Measurements from ENCODE around the gene NR1H3.

DNA sequence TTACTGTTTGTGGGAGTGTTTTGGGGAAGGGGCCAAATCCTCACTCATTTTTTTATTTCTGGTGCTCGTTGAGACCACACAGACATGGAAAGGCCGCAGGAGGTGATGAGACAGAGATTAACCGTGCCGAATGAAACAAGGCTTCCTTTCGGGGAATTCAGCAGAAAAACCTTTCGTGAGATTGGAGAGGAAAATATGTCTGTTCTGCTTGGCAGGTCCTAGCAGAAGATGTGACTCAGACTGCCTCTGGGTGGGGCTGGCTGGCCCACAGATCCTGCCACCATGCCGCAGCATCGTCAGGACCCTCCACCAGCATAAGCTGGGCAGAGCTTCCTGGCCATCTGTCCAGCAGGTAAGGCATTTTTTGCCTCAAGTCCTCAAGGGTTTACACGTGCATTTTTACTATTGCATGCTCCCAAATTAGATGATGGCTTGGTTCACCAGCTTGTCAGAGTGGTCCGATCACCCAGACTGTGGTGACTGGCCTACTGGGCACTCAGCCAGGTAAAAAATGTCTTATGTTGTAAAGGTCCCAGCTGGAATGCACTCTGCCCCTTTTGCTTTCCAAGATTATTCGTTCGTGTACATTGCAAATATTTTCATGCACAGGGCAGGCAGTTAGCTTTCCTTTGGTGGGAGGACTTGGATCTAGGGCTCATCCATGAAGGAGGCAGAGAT, 41.5 kb upstream of the NR1H3 start:
- no peak for TF ChIP-seq POLR2A (IDR thresholded peaks at IDR 0.05; ENCODE audit: low read depth, low read length)
- TF ChIP-seq, protein P1, sequence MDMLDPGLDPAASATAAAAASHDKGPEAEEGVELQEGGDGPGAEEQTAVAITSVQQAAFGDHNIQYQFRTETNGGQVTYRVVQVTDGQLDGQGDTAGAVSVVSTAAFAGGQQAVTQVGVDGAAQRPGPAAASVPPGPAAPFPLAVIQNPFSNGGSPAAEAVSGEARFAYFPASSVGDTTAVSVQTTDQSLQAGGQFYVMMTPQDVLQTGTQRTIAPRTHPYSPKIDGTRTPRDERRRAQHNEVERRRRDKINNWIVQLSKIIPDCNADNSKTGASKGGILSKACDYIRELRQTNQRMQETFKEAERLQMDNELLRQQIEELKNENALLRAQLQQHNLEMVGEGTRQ (IDR thresholded peaks at IDR 0.05; ENCODE audit: low read depth, low read length), result no peak
- TF ChIP-seq CTCF (conservative IDR thresholded peaks at IDR 0.05; ENCODE audit: low read depth, low read length), result no peak
- no peak for TF ChIP-seq NFE2L2 (IDR thresholded peaks at IDR 0.05; ENCODE audit: low read depth, low read length)
- TF ChIP-seq SMC3 (IDR thresholded peaks at IDR 0.05; ENCODE audit: low read depth, low read length), result no peak
- peak; percentile 28; the same call in 1 of the 2 replicates for TF ChIP-seq MXI1 (IDR thresholded peaks at IDR 0.05; ENCODE audit: borderline replicate concordance, low read depth, low read length)
- no peak for TF ChIP-seq RFX5 (IDR thresholded peaks at IDR 0.05; ENCODE audit: low read depth, low read length)
- no peak for TF ChIP-seq RCOR1 (IDR thresholded peaks at IDR 0.05; ENCODE audit: insufficient replicate concordance, low read length)
- TF ChIP-seq RAD21 (IDR thresholded peaks at IDR 0.05; ENCODE audit: low read length), result no peak
- no peak for TF ChIP-seq MAFK (IDR thresholded peaks at IDR 0.05; ENCODE audit: low read depth, low read length)
- TF ChIP-seq CEBPB (IDR thresholded peaks at IDR 0.05; ENCODE audit: low read depth, low read length), result no peak; the same call in 1 of the 2 replicates
